ENCODE measurements around the gene TMPRSS7.

The TMPRSS7 gene

DNA sequence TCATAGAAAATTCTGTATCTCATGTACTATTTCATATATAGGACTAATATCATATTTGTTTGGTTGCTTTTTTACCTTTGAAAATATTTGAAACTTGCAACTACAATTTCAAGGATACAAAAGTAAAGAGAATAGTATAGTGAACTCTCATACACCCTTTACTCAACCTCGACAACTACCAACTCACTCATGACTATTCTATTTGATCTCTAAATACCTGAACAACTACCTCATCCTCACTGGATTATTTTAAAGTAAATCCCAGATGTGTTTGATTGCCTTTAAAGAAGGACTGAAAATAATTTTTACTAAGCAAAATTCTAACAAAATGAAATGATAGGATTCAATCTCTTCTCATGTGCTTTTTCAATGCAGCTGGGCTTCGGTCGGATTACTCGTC, 12.1 kb downstream of the TMPRSS7 start:
- ATAC-seq: no peak
- TF ChIP-seq ESRRG (CRISPR knock-in tag; IDR thresholded peaks at IDR 0.05) (no peak), ZNF70 (CRISPR knock-in tag; IDR thresholded peaks at IDR 0.05) (no peak), TOX (CRISPR knock-in tag; IDR thresholded peaks at IDR 0.05; ENCODE audit: borderline replicate concordance) (no peak), ZNF8 (CRISPR knock-in tag; IDR thresholded peaks at IDR 0.05) (no peak), BACH2 (CRISPR knock-in tag; IDR thresholded peaks at IDR 0.05; ENCODE audit: borderline replicate concordance) (no peak), SNAI2 (CRISPR knock-in tag; IDR thresholded peaks at IDR 0.05) (no peak), GLIS3 (CRISPR knock-in tag; IDR thresholded peaks at IDR 0.05) (no peak), OSR1 (CRISPR knock-in tag; IDR thresholded peaks at IDR 0.05) (no peak)
- TF ChIP-seq, protein P1, sequence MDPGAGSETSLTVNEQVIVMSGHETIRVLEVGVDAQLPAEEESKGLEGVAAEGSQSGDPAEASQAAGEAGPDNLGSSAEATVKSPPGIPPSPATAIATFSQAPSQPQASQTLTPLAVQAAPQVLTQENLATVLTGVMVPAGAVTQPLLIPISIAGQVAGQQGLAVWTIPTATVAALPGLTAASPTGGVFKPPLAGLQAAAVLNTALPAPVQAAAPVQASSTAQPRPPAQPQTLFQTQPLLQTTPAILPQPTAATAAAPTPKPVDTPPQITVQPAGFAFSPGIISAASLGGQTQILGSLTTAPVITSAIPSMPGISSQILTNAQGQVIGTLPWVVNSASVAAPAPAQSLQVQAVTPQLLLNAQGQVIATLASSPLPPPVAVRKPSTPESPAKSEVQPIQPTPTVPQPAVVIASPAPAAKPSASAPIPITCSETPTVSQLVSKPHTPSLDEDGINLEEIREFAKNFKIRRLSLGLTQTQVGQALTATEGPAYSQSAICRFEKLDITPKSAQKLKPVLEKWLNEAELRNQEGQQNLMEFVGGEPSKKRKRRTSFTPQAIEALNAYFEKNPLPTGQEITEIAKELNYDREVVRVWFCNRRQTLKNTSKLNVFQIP (CRISPR knock-in tag; IDR thresholded peaks at IDR 0.05; ENCODE audit: borderline replicate concordance, low read depth): no peak
- TF ChIP-seq, protein P2, sequence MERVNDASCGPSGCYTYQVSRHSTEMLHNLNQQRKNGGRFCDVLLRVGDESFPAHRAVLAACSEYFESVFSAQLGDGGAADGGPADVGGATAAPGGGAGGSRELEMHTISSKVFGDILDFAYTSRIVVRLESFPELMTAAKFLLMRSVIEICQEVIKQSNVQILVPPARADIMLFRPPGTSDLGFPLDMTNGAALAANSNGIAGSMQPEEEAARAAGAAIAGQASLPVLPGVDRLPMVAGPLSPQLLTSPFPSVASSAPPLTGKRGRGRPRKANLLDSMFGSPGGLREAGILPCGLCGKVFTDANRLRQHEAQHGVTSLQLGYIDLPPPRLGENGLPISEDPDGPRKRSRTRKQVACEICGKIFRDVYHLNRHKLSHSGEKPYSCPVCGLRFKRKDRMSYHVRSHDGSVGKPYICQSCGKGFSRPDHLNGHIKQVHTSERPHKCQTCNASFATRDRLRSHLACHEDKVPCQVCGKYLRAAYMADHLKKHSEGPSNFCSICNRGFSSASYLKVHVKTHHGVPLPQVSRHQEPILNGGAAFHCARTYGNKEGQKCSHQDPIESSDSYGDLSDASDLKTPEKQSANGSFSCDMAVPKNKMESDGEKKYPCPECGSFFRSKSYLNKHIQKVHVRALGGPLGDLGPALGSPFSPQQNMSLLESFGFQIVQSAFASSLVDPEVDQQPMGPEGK (CRISPR knock-in tag; IDR thresholded peaks at IDR 0.05; ENCODE audit: borderline replicate concordance): no peak

DNA sequence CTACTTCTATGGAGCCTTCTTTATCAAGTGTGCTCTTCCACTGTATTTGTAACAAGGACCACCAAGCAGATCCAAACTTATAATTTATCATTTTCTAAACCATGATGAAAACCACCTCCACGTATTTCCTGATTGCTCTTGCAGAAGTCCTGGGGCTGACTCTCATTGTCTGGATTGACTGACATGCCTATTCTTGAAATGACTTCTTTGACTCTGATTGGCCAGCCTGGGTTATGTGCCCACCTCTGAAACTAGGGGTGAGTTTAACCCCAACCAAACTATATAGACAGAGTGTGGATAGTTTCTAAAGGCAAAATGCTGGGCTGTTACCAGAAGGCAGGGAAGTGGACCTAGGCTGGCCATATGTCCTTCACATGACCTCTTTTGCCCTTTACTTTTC, 12.7 kb downstream of the TMPRSS7 start:
- TF ChIP-seq ZNF70 (CRISPR knock-in tag; IDR thresholded peaks at IDR 0.05) (no peak), SNAI2 (CRISPR knock-in tag; IDR thresholded peaks at IDR 0.05) (no peak), TCF4 (CRISPR knock-in tag; IDR thresholded peaks at IDR 0.05; ENCODE audit: borderline replicate concordance) (no peak), ZC3H10 (CRISPR knock-in tag; IDR thresholded peaks at IDR 0.05) (no peak), ZNF8 (CRISPR knock-in tag; IDR thresholded peaks at IDR 0.05) (no peak), CSDC2 (CRISPR knock-in tag; IDR thresholded peaks at IDR 0.05) (no peak), ESRRG (CRISPR knock-in tag; IDR thresholded peaks at IDR 0.05) (no peak), BACH2 (CRISPR knock-in tag; IDR thresholded peaks at IDR 0.05; ENCODE audit: borderline replicate concordance) (no peak), ARNTL (CRISPR knock-in tag; IDR thresholded peaks at IDR 0.05; ENCODE audit: borderline replicate concordance, low read depth) (no peak), OSR1 (CRISPR knock-in tag; IDR thresholded peaks at IDR 0.05) (no peak), PPARA (CRISPR knock-in tag; IDR thresholded peaks at IDR 0.05; ENCODE audit: borderline replicate concordance) (no peak)
- TF ChIP-seq, protein P3, sequence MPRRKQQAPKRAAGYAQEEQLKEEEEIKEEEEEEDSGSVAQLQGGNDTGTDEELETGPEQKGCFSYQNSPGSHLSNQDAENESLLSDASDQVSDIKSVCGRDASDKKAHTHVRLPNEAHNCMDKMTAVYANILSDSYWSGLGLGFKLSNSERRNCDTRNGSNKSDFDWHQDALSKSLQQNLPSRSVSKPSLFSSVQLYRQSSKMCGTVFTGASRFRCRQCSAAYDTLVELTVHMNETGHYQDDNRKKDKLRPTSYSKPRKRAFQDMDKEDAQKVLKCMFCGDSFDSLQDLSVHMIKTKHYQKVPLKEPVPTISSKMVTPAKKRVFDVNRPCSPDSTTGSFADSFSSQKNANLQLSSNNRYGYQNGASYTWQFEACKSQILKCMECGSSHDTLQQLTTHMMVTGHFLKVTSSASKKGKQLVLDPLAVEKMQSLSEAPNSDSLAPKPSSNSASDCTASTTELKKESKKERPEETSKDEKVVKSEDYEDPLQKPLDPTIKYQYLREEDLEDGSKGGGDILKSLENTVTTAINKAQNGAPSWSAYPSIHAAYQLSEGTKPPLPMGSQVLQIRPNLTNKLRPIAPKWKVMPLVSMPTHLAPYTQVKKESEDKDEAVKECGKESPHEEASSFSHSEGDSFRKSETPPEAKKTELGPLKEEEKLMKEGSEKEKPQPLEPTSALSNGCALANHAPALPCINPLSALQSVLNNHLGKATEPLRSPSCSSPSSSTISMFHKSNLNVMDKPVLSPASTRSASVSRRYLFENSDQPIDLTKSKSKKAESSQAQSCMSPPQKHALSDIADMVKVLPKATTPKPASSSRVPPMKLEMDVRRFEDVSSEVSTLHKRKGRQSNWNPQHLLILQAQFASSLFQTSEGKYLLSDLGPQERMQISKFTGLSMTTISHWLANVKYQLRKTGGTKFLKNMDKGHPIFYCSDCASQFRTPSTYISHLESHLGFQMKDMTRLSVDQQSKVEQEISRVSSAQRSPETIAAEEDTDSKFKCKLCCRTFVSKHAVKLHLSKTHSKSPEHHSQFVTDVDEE (CRISPR knock-in tag; IDR thresholded peaks at IDR 0.05): no peak

DNA sequence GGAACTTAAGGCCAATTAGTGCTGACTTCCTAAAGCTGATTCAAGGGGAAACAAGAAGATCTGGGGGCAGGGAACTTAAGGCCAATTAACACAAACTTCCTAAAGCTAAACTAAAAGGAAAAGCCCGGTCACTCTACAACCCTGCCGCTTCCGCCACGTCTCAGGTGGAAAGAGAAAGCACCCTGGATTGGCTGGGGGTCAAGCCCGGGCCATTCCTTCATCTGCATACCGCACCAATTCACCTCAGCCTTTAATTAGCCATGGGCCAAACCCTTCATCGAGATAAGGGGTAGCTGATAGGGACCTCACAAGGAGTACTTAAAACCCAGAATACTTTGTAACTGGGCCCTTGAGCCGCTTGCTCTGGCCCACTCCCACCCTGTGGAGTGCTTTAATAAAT, 14.4 kb downstream of the TMPRSS7 start:
- TF ChIP-seq ZNF8 (CRISPR knock-in tag; IDR thresholded peaks at IDR 0.05) (no peak), ZNF565 (CRISPR knock-in tag; conservative IDR thresholded peaks at IDR 0.05; ENCODE audit: low read depth) (no peak), ISL1 (CRISPR knock-in tag; IDR thresholded peaks at IDR 0.05) (no peak), ZC3H10 (CRISPR knock-in tag; IDR thresholded peaks at IDR 0.05) (no peak), BACH2 (CRISPR knock-in tag; IDR thresholded peaks at IDR 0.05; ENCODE audit: borderline replicate concordance) (no peak), CSDC2 (CRISPR knock-in tag; IDR thresholded peaks at IDR 0.05) (no peak)
- TF ChIP-seq, protein P1 (CRISPR knock-in tag; IDR thresholded peaks at IDR 0.05; ENCODE audit: borderline replicate concordance, low read depth): no peak
- TF ChIP-seq, protein P2 (CRISPR knock-in tag; IDR thresholded peaks at IDR 0.05; ENCODE audit: borderline replicate concordance): no peak

More for the DNA sequence above, 12.7 kb downstream of the TMPRSS7 start:
- ATAC-seq: no peak

More for the DNA sequence above, 14.4 kb downstream of the TMPRSS7 start:
- no peak for ATAC-seq
